ENCODE data around the gene ASIC2.
"Not testable (repeated sequence)": the region's sequence is repeated elsewhere in the genome, so short reads cannot be mapped to it uniquely, and the experiment has no call there.

ASIC2 gene

GRCh38 chr17:32987453-32987805 is 305.7 kb downstream of the ASIC2 start:
- H2AFZ ChIP-seq (ENCODE audit: low read depth, low read length); H3K4me1 ChIP-seq (ENCODE audit: insufficient read depth, low read length); H3K9me3 ChIP-seq (ENCODE audit: low read length): not testable (repeated sequence)

GRCh38 chr17:32985050-32985756 is 307.9 kb downstream of the ASIC2 start:
- H3K4me1 ChIP-seq (ENCODE audit: insufficient read depth, low read length) = no peaks in the 10 kb centered on the region
- H2AFZ ChIP-seq (ENCODE audit: low read depth, low read length) = no peak overlapping the region
- peaks cover 2% of the 10 kb centered on the region for H3K9me3 ChIP-seq (ENCODE audit: low read length)
- H3K4me3 ChIP-seq (ENCODE audit: low read length) = no peak overlapping the region
- no peaks in the 10 kb centered on the region for H3K36me3 ChIP-seq (ENCODE audit: insufficient read depth, low read length)
- H3K27me3 ChIP-seq (ENCODE audit: insufficient read depth, low read length) = no peaks in the 10 kb centered on the region

More at GRCh38 chr17:32987453-32987805, 305.7 kb downstream of the ASIC2 start:
- not testable (repeated sequence) for H3K36me3 ChIP-seq (ENCODE audit: insufficient read depth, low read length); H3K4me3 ChIP-seq (ENCODE audit: low read length); H3K27me3 ChIP-seq (ENCODE audit: insufficient read depth, low read length)

GRCh38 chr17:32981611-32982010 is 311.5 kb downstream of the ASIC2 start:
- not testable (repeated sequence) for H2AFZ ChIP-seq (ENCODE audit: low read depth, low read length); H3K9me3 ChIP-seq (ENCODE audit: low read length); H3K4me3 ChIP-seq (ENCODE audit: low read length); H3K4me1 ChIP-seq (ENCODE audit: insufficient read depth, low read length); H3K36me3 ChIP-seq (ENCODE audit: insufficient read depth, low read length); H3K27me3 ChIP-seq (ENCODE audit: insufficient read depth, low read length)

GRCh38 chr17:32980230-32980629 is 312.9 kb downstream of the ASIC2 start:
- Histone ChIP-seq H3K36me3 (ENCODE audit: insufficient read depth, low read length) (no peaks in the 10 kb centered on the region), H2AFZ (ENCODE audit: low read depth, low read length) (no peak overlapping the region), H3K4me3 (ENCODE audit: low read length) (no peak overlapping the region), H3K27me3 (ENCODE audit: insufficient read depth, low read length) (no peaks in the 10 kb centered on the region), H3K4me1 (ENCODE audit: insufficient read depth, low read length) (no peaks in the 10 kb centered on the region), H3K9me3 (ENCODE audit: low read length) (peaks cover 2% of the 10 kb centered on the region)

GRCh38 chr17:32976605-32977004 is 316.5 kb downstream of the ASIC2 start:
- Histone ChIP-seq H3K4me3 (ENCODE audit: low read length) (no peak overlapping the region), H3K27me3 (ENCODE audit: insufficient read depth, low read length) (peaks cover 5% of the 10 kb centered on the region), H3K36me3 (ENCODE audit: insufficient read depth, low read length) (no peaks in the 10 kb centered on the region), H3K4me1 (ENCODE audit: insufficient read depth, low read length) (no peaks in the 10 kb centered on the region), H3K9me3 (ENCODE audit: low read length) (peaks cover 2% of the 10 kb centered on the region), H2AFZ (ENCODE audit: low read depth, low read length) (no peak overlapping the region)

- Histone ChIP-seq H3K27me3 (ENCODE audit: insufficient read depth, low read length) (peaks cover 5% of the 10 kb centered on the region), H3K36me3 (ENCODE audit: insufficient read depth, low read length) (no peaks in the 10 kb centered on the region), H3K4me3 (ENCODE audit: low read length) (no peak overlapping the region), H3K4me1 (ENCODE audit: insufficient read depth, low read length) (no peaks in the 10 kb centered on the region), H2AFZ (ENCODE audit: low read depth, low read length) (no peak overlapping the region), H3K9me3 (ENCODE audit: low read length) (no peaks in the 10 kb centered on the region)
Measured at GRCh38 chr17:32976131-32976530, 317.0 kb downstream of the ASIC2 start.

- Histone ChIP-seq H3K27me3 (ENCODE audit: insufficient read depth, low read length) (peaks cover 5% of the 10 kb centered on the region), H3K36me3 (ENCODE audit: insufficient read depth, low read length) (no peaks in the 10 kb centered on the region), H3K4me3 (ENCODE audit: low read length) (no peak overlapping the region), H3K4me1 (ENCODE audit: insufficient read depth, low read length) (no peaks in the 10 kb centered on the region), H3K9me3 (ENCODE audit: low read length) (no peaks in the 10 kb centered on the region), H2AFZ (ENCODE audit: low read depth, low read length) (no peak overlapping the region)
Measured at GRCh38 chr17:32971171-32971570, 321.9 kb downstream of the ASIC2 start.

GRCh38 chr17:32970281-32970680 is 322.8 kb downstream of the ASIC2 start:
- Histone ChIP-seq H3K9me3 (ENCODE audit: low read length) (no peaks in the 10 kb centered on the region), H3K4me3 (ENCODE audit: low read length) (no peak overlapping the region), H3K4me1 (ENCODE audit: insufficient read depth, low read length) (no peaks in the 10 kb centered on the region), H3K36me3 (ENCODE audit: insufficient read depth, low read length) (no peaks in the 10 kb centered on the region), H2AFZ (ENCODE audit: low read depth, low read length) (no peak overlapping the region), H3K27me3 (ENCODE audit: insufficient read depth, low read length) (peaks cover 5% of the 10 kb centered on the region)

GRCh38 chr17:32969231-32969630 is 323.9 kb downstream of the ASIC2 start:
- H3K36me3 ChIP-seq (ENCODE audit: insufficient read depth, low read length) = not testable (repeated sequence)

GRCh38 chr17:32964541-32964940 is 328.6 kb downstream of the ASIC2 start:
- Histone ChIP-seq H3K9me3 (ENCODE audit: low read length) (no peaks in the 10 kb centered on the region), H3K4me1 (ENCODE audit: insufficient read depth, low read length) (no peaks in the 10 kb centered on the region)

More at GRCh38 chr17:32969231-32969630, 323.9 kb downstream of the ASIC2 start:
- H3K4me3 ChIP-seq (ENCODE audit: low read length); H2AFZ ChIP-seq (ENCODE audit: low read depth, low read length); H3K27me3 ChIP-seq (ENCODE audit: insufficient read depth, low read length); H3K9me3 ChIP-seq (ENCODE audit: low read length); H3K4me1 ChIP-seq (ENCODE audit: insufficient read depth, low read length): not testable (repeated sequence)

More at GRCh38 chr17:32964541-32964940, 328.6 kb downstream of the ASIC2 start:
- no peaks in the 10 kb centered on the region for H3K36me3 ChIP-seq (ENCODE audit: insufficient read depth, low read length)
- H3K4me3 ChIP-seq (ENCODE audit: low read length) = no peak overlapping the region
- H2AFZ ChIP-seq (ENCODE audit: low read depth, low read length) = no peak overlapping the region
- peaks cover 9% of the 10 kb centered on the region for H3K27me3 ChIP-seq (ENCODE audit: insufficient read depth, low read length)

Data from neuron (in vitro differentiated cells).